H1 (cell line): ENCODE data around the gene SS18L1. TPM values are rescaled to one million over a fixed set of nuclear protein-coding genes. Genes with fewer than 3 reads are reported as not detected.

ENCODE experiments used
- BCL11A ChIP-seq, 2 experiments: IDR thresholded peaks; one replicate each; pipeline ENCODE4 v1.6.1; 2011; ENCODE audit warnings: low read depth in 2 of 2, low read length in 2 of 2, mild to moderate bottlenecking in 2 of 2
- CBX5 ChIP-seq: fragments of 300-800, 300-1000 bp; sonication (generic); IDR thresholded peaks from 2 replicates; pipeline ENCODE4 v1.7.1; 2016; ENCODE audit warnings: antibody characterized with exemption, low read length, low read depth
- CBX8 ChIP-seq: fragments of 300-800, 300-1000 bp; sonication (generic); IDR thresholded peaks from 2 replicates; pipeline ENCODE4 v1.7.1; 2016; ENCODE audit warnings: low read depth, low read length, borderline replicate concordance
- CREB1 ChIP-seq: IDR thresholded peaks from 2 replicates; pipeline ENCODE4 v1.6.1; 2012; ENCODE audit warnings: inconsistent platforms
- PHF8 ChIP-seq: fragments of 200-600 bp; sonication (generic); conservative IDR thresholded peaks from 2 replicates; pipeline ENCODE4 v1.7.1; 2012; ENCODE audit warnings: low read depth, mild to moderate bottlenecking, inconsistent platforms, low read length, moderate library complexity
- RFX5 ChIP-seq: IDR thresholded peaks from 2 replicates; pipeline ENCODE4 v1.6.1; 2011; ENCODE audit warnings: low read depth, low read length, improper control_type of control experiment, borderline replicate concordance
- RNF2 ChIP-seq: fragments of 200-900, 300-1000 bp; sonication (generic); IDR thresholded peaks from 2 replicates; pipeline ENCODE4 v1.7.1; 2016; ENCODE audit warnings: borderline replicate concordance, low read depth, mild to moderate bottlenecking, antibody characterized with exemption, low read length; ENCODE audit not compliant: poor library complexity, severe bottlenecking; ENCODE audit errors: missing control alignments
- SRF ChIP-seq: IDR thresholded peaks from 2 replicates; pipeline ENCODE4 v1.6.1; 2011; ENCODE audit warnings: mild to moderate bottlenecking, low read depth, low read length, moderate library complexity
- polyA plus RNA-seq, 7 experiments: library from polyadenylated mRNA; depleted of rRNA in 3 of 7; stranded (reverse) in 5 of 7; unstranded in 2 of 7; fragments of >200 nt in 5 of 7; fragments of 200-250 nt in 2 of 7; gene quantifications; 1 replicate in 5 of 7; 2 replicates in 1 of 7; 4 replicates in 1 of 7; pipeline versions ENCODE4 v1.2.1 to v1.2.3, GENCODE V29; 2011 to 2013; ENCODE audit warnings: missing spikeins in 2 of 7, mixed read lengths in 2 of 7
- total RNA-seq: library from RNA; stranded (reverse); fragmentation: NEBNext Ultra II Directional; extraction: Animal tissue kit (Norgen Biotek cat#: 25700); gene quantifications from 2 replicates; pipeline ENCODE4 v1.2.1, GENCODE V29; 2021
- TF ChIP-seq, protein P1 (sequence below): IDR thresholded peaks from 2 replicates; pipeline ENCODE4 v1.6.1; 2011; ENCODE audit warnings: low read depth, mild to moderate bottlenecking, low read length; ENCODE audit not compliant: insufficient read depth

SS18L1 gene
- total and polyA plus RNA-seq, 2 of the 8 experiments (the other 6 are each of a cell fraction or from before 2014, with no cell fraction given), result 28.4 to 29.7 TPM

DNA sequence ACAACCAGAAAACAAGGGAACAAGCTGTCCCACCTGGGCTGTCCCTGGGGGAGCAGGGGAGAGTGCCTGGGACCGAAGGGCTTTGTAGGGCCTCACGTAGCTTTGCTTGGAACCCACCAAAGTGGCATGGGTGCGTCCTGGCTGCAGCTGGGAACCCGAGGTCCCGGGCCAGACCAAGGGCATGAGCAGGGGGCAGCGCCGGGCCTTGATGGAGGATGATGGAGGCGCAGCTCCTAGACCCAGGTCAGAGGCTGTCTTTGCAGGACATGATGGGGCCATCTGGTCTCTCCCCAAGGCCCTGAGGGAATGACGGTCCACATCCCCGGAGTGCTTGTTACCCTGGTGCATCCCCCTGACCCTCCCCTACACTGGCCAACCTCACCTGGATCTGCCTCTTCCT lies 87.1 kb downstream of the SS18L1 start (continued):
- TF ChIP-seq CREB1 (no peak), PHF8 (no peak), RFX5 (no peak), BCL11A (IDR thresholded peaks at IDR 0.05; ENCODE audit: low read depth in 2 of 2, low read length in 2 of 2) (no peak), CBX5 (no peak), CBX8 (no peak), RNF2 (no peak), SRF (no peak)
- TF ChIP-seq, protein P1, sequence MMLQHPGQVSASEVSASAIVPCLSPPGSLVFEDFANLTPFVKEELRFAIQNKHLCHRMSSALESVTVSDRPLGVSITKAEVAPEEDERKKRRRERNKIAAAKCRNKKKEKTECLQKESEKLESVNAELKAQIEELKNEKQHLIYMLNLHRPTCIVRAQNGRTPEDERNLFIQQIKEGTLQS, result no peak
